ENCODE data around the gene CPEB3.
A peak's percentile ranks its signal among the peaks of the same experiment; 100 is the strongest.

CPEB3 gene

DNA sequence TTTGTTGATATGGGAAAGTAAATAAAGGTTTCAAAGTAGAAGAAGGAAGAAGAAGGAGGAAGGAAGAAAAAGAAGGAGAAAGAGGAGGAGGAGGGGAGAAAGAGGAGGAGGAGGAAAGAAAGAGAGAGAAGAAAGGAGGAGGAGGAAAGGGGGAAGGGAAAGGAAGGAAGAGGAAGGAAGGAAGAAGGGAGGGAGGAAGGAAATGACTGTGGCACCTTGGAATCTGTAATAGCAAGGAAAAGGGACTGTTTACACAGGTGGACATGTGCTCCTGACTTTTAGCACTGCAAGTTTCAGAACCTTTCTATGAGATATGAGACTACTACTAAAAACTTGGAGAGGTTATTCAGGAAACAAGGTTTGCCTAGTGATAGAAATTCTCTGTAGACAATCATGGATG is 214.2 kb downstream of the CPEB3 start:
- H3K4me3 ChIP-seq (replicated peaks in 1 of 2; ENCODE audit: low read depth in 2 of 2, low read length in 2 of 2): no peak overlapping the region
- TF ChIP-seq, protein P1, sequence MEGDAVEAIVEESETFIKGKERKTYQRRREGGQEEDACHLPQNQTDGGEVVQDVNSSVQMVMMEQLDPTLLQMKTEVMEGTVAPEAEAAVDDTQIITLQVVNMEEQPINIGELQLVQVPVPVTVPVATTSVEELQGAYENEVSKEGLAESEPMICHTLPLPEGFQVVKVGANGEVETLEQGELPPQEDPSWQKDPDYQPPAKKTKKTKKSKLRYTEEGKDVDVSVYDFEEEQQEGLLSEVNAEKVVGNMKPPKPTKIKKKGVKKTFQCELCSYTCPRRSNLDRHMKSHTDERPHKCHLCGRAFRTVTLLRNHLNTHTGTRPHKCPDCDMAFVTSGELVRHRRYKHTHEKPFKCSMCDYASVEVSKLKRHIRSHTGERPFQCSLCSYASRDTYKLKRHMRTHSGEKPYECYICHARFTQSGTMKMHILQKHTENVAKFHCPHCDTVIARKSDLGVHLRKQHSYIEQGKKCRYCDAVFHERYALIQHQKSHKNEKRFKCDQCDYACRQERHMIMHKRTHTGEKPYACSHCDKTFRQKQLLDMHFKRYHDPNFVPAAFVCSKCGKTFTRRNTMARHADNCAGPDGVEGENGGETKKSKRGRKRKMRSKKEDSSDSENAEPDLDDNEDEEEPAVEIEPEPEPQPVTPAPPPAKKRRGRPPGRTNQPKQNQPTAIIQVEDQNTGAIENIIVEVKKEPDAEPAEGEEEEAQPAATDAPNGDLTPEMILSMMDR (IDR thresholded peaks at IDR 0.05; ENCODE audit: low read depth, low read length): no peak
- no peak for DNase-seq (ENCODE audit: low read depth in 2 of 2)

DNA sequence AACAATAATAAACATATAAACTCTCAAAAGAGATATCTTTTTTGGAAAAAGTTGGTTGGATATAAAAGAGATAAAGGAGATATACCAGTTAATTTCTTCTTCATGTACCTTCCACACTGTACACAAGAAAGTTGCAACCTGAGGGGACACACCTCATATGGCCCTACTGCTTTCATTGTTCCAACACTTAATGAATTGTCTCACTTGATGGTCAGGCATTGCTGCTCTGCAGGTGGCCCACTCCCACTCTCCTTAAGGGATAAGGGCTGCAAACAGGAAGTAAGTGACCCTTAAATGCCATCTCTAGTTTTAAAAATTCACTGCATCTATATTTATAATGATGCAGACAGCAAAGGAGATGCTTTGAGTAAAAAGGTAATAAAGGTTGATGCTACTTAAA is 215.0 kb downstream of the CPEB3 start:
- TF ChIP-seq, protein P1 (IDR thresholded peaks at IDR 0.05; ENCODE audit: low read depth, low read length): no peak
- H3K4me3 ChIP-seq (replicated peaks in 1 of 2; ENCODE audit: low read depth in 2 of 2, low read length in 2 of 2): no peak overlapping the region

DNA sequence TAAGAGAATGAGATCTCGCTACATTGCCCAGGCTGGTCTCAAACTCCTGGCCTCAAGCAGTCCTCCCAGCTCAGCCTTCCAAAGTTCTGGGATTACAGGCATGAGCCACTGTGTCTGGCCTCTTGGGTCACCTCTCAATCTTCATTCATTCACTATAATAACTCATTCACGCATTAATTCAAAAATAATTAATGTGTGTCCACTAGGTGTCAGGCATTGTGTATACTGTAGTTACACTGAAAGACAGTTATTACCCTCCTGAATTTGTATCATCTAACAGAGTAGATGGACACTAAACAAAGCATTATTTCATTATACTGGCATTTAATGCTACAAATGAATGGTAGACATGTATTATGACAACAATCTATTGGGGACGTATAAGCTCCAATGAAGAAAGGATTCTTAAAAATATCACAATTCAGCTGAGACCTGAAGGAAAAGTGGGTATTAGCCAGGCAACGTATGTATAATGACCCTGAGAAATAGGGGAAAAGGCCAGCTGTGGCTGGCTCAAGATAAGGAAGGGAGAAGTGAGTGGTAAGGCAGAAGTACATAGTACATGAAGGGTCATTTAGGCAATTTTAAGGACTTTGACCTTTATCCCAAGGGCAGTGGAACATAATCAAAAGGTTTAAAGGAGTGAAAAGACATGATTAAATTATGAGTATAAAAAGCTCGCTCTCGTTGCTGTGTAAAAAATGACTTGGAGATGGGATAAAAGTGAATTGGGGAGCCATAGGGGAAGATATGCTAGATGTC is 216.6 kb downstream of the CPEB3 start:
- TF ChIP-seq, protein P1 (IDR thresholded peaks at IDR 0.05; ENCODE audit: low read depth, low read length): no peak
- DNase-seq (ENCODE audit: low read depth in 2 of 2): peak; percentile 18 to 21
- H3K4me3 ChIP-seq (replicated peaks in 1 of 2; ENCODE audit: low read depth in 2 of 2, low read length in 2 of 2): no peak overlapping the region

More for the DNA sequence above, 215.0 kb downstream of the CPEB3 start:
- no peak for DNase-seq (ENCODE audit: low read depth in 2 of 2)

DNA sequence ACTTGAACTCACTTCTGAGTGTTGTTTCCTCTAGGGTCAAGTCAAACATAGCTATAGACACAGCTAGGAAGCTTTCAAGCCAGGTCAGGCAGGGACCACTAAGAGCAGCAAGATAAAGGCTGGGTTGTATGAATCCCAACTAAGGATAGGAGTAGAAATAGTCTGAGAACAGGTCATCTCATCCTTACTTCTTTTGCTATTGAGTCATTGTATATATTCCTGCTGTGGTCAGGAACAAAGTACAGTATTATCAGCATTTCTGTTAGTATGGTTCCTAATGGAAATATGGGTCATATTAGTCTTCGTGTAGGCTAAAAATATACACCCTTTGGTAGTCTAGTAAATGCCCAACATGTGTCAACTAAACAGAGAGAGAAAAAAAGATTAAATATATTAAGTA is 222.0 kb downstream of the CPEB3 start:
- TF ChIP-seq, protein P1 (IDR thresholded peaks at IDR 0.05; ENCODE audit: low read depth, low read length): no peak
- H3K4me3 ChIP-seq (replicated peaks in 1 of 2; ENCODE audit: low read depth in 2 of 2, low read length in 2 of 2): no peak overlapping the region
- DNase-seq (ENCODE audit: low read depth in 2 of 2): peak in 1 of 2 donors; percentile 18

DNA sequence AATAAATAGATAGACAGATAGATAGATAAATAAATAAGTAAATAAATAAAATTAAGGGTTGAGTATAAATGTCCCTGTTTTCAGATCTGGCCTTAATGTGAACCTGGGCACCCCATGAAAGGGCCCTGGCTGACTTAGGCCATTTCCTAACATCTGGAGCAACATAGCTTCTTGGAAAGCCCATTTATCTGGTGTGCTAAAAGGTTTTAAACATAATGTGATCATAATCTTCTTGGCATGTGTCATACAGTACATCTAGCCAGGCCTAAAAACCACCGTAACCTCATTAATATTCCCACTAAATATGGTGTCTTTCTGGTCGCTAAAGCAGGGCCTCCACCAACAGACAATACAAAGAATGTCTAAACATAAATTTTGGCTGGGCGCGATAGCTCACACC is 224.5 kb downstream of the CPEB3 start:
- DNase-seq (ENCODE audit: low read depth in 2 of 2): no peak
- TF ChIP-seq, protein P1 (IDR thresholded peaks at IDR 0.05; ENCODE audit: low read depth, low read length): no peak
- H3K4me3 ChIP-seq (replicated peaks in 1 of 2; ENCODE audit: low read depth in 2 of 2, low read length in 2 of 2): no peak overlapping the region

DNA sequence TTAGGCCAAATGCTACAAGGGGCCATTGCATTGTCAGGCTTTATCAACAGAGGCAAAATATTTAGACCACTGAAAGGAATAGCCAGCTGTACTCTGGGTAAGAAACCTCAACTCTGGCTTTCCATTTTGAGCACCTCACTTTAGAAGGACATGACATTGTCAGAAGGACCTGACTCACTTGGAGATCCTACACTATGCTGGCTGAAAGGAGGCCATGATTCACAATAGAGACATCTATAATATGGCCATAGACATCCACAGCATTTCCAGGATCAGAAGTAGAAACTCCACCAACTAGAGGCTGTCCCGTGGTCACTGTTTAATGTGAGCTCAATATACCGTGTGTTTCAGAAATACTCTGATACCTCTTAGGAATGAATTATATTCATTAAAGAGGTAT is 226.4 kb downstream of the CPEB3 start:
- DNase-seq (ENCODE audit: low read depth in 2 of 2): peak in 1 of 2 donors; percentile 26
- TF ChIP-seq, protein P1 (IDR thresholded peaks at IDR 0.05; ENCODE audit: low read depth, low read length): no peak
- no peak overlapping the region for H3K4me3 ChIP-seq (replicated peaks in 1 of 2; ENCODE audit: low read depth in 2 of 2, low read length in 2 of 2)

DNA sequence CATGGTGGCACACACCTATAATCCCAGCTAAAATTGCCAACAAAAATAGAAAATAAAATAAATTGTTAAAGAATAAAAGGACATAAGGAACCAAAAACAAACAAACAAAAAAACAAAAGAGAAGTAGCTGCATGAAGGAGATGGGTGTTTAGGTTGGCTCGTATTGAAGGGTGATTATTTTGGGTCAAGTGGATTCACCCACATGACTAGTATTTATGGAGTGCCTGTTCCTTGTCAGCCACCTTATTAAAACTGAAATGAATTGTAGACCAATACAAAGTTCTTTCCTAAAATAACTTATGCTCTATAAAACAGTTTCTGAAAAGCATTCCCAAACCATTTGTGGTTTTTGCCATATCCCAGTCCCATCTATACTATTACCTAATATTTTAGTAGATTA is 228.6 kb downstream of the CPEB3 start:
- TF ChIP-seq, protein P1 (IDR thresholded peaks at IDR 0.05; ENCODE audit: low read depth, low read length): no peak
- H3K4me3 ChIP-seq (replicated peaks in 1 of 2; ENCODE audit: low read depth in 2 of 2, low read length in 2 of 2): no peak overlapping the region
- DNase-seq (ENCODE audit: low read depth in 2 of 2): no peak
